Left ventricle myocardium inferior (tissue), 1 donor: ENCODE data around the gene TMEM245. TPM values are rescaled to one million over a fixed set of nuclear protein-coding genes. Genes with fewer than 3 reads are reported as not detected.

ENCODE experiments used
- DNase-seq: peaks from one replicate; pipeline ENCODE4 v3.0.0-alpha.2; 2020
- H3K27ac ChIP-seq: fragments of 200-600 bp; replicated peaks from 2 replicates; pipeline ENCODE4 v1.8.0; 2021
- H3K27me3 ChIP-seq: fragments of 200-600 bp; 2 replicates; pipeline ENCODE4 v1.8.0; 2021; ENCODE audit warnings: low read depth
- H3K36me3 ChIP-seq: fragments of 200-600 bp; 2 replicates; pipeline ENCODE4 v1.8.0; 2021
- H3K4me1 ChIP-seq: fragments of 200-600 bp; 2 replicates; pipeline ENCODE4 v1.8.0; 2021
- H3K4me3 ChIP-seq: fragments of 200-600 bp; 2 replicates; pipeline ENCODE4 v1.8.0; 2021; ENCODE audit warnings: mild to moderate bottlenecking, moderate library complexity
- H3K9me3 ChIP-seq: fragments of 200-600 bp; replicated peaks from 2 replicates; pipeline ENCODE4 v1.8.0; 2021
- CTCF ChIP-seq: fragments of 200-600 bp; IDR thresholded peaks from 2 replicates; pipeline ENCODE4 v1.8.0; 2021; ENCODE audit warnings: antibody characterized with exemption, mild to moderate bottlenecking, borderline replicate concordance
- intact Hi-C: fragments of 100-400 bp; cut with micrococcal nuclease; formaldehyde crosslinking; loops from one replicate; pipeline ENCODE4 v1.11.0; 2022
- total RNA-seq: library from RNA; stranded (reverse); fragmentation: NEBNext Ultra II Directional; extraction: Animal tissue kit (Norgen Biotek cat#: 25700); gene quantifications from one replicate; pipeline ENCODE4 v1.2.1, GENCODE V29; 2021
- donor health status: DM: no; HTN: yes; CAD: no; lungs with severe emphysema.

TMEM245 gene
- total RNA-seq, 1 donor from 2014 or later: 97.4 TPM

- Histone ChIP-seq H3K9me3 (no peaks in the 10 kb centered on the region), H3K4me3 (no peak overlapping the region), H3K4me1 (peaks cover 53% of the 10 kb centered on the region), H3K27ac (peak overlapping the region; percentile 89), H3K36me3 (peaks cover 45% of the 10 kb centered on the region), H3K27me3 (no peaks in the 10 kb centered on the region)
- no peak for DNase-seq
- no peak for TF ChIP-seq CTCF
- intact Hi-C loops: no loop called here
These were observed 27.6 kb downstream of the TMEM245 start for GRCh38 chr9:109092051-109092580.

- Histone ChIP-seq H3K27me3 (no peaks in the 10 kb centered on the region), H3K4me1 (peaks cover 14% of the 10 kb centered on the region), H3K4me3 (no peak overlapping the region), H3K9me3 (no peaks in the 10 kb centered on the region), H3K27ac (no peak overlapping the region), H3K36me3 (peaks cover 71% of the 10 kb centered on the region)
- no peak for DNase-seq
- intact Hi-C loops: no loop called here
- TF ChIP-seq CTCF: no peak
These were observed 31.5 kb downstream of the TMEM245 start for GRCh38 chr9:109088221-109088620.

- peaks cover 10% of the 10 kb centered on the region for H3K4me1 ChIP-seq
- intact Hi-C loops: no loop called here
- H3K4me3 ChIP-seq: no peak overlapping the region
- no peak for DNase-seq
- peaks cover 68% of the 10 kb centered on the region for H3K36me3 ChIP-seq
- no peak for TF ChIP-seq CTCF
- no peaks in the 10 kb centered on the region for H3K27me3 ChIP-seq
- H3K27ac ChIP-seq: no peak overlapping the region
- no peaks in the 10 kb centered on the region for H3K9me3 ChIP-seq
These were observed 32.0 kb downstream of the TMEM245 start for GRCh38 chr9:109087795-109088194.

GRCh38 chr9:109086221-109086620, 33.5 kb downstream of the TMEM245 start:
- Histone ChIP-seq H3K27me3 (no peaks in the 10 kb centered on the region), H3K4me1 (peaks cover 6% of the 10 kb centered on the region), H3K4me3 (no peak overlapping the region), H3K9me3 (no peaks in the 10 kb centered on the region), H3K27ac (no peak overlapping the region), H3K36me3 (peaks cover 65% of the 10 kb centered on the region)
- no peak for TF ChIP-seq CTCF
- DNase-seq: no peak
- intact Hi-C loops: no loop called here

GRCh38 chr9:109085510-109085909, 34.2 kb downstream of the TMEM245 start:
- Histone ChIP-seq H3K36me3 (peaks cover 58% of the 10 kb centered on the region), H3K9me3 (no peaks in the 10 kb centered on the region), H3K27ac (no peak overlapping the region), H3K4me3 (no peak overlapping the region), H3K4me1 (peaks cover 6% of the 10 kb centered on the region), H3K27me3 (no peaks in the 10 kb centered on the region)
- intact Hi-C loops: no loop called here
- TF ChIP-seq CTCF: no peak
- DNase-seq: no peak
